Smooth muscle cell (in vitro differentiated cells): ENCODE measurements around the gene SSTR5. TPM values are rescaled to one million over a fixed set of nuclear protein-coding genes. Genes with fewer than 3 reads are reported as not detected.

Experiments used
- DNase-seq: peaks from one replicate; lab custom pipeline; 2025; ENCODE audit not compliant: unreplicated experiment; lab: John Stamatoyannopoulos, UW
- H2AFZ ChIP-seq: fragments of 200-600 bp; sonication (generic); 2 replicates; pipeline ENCODE4 v1.6.0; 2016; ENCODE audit warnings: antibody characterized with exemption, low read depth, mild to moderate bottlenecking
- H3F3A ChIP-seq: fragments of 200-600 bp; sonication (generic); 2 replicates; pipeline ENCODE4 v1.6.0; 2017; ENCODE audit warnings: antibody characterized with exemption, low read depth
- H3K27ac ChIP-seq: fragments of 200-600 bp; sonication (generic); 2 replicates; pipeline ENCODE4 v1.5.1; 2016; ENCODE audit warnings: low read depth, mild to moderate bottlenecking
- H3K27me3 ChIP-seq: fragments of 200-600 bp; sonication (generic); 2 replicates; pipeline ENCODE4 v1.6.1; 2016; ENCODE audit warnings: low read depth, mild to moderate bottlenecking
- H3K36me3 ChIP-seq: fragments of 200-600 bp; sonication (generic); 2 replicates; pipeline ENCODE4 v1.5.1; 2016; ENCODE audit warnings: low read depth
- H3K4me1 ChIP-seq: fragments of 200-600 bp; sonication (generic); 2 replicates; pipeline ENCODE4 v1.5.1; 2016; ENCODE audit warnings: low read depth
- H3K4me2 ChIP-seq: fragments of 200-600 bp; sonication (generic); 2 replicates; pipeline ENCODE4 v1.6.0; 2016; ENCODE audit warnings: mild to moderate bottlenecking
- H3K4me3 ChIP-seq: fragments of 200-600 bp; sonication (generic); 2 replicates; pipeline ENCODE4 v1.5.1; 2016; ENCODE audit warnings: mild to moderate bottlenecking
- H3K79me2 ChIP-seq: fragments of 200-600 bp; sonication (generic); 2 replicates; pipeline ENCODE4 v1.6.0; 2016; ENCODE audit warnings: low read depth, mild to moderate bottlenecking
- H3K9ac ChIP-seq: fragments of 200-600 bp; sonication (generic); 2 replicates; pipeline ENCODE4 v1.6.0; 2016; ENCODE audit warnings: low read depth
- H3K9me3 ChIP-seq: fragments of 200-600 bp; sonication (generic); replicated peaks from 2 replicates; pipeline ENCODE4 v1.5.1; 2016; ENCODE audit warnings: low read depth
- H4K20me1 ChIP-seq: fragments of 200-600 bp; sonication (generic); 2 replicates; pipeline ENCODE4 v1.6.0; 2016; ENCODE audit warnings: low read depth
- WGBS: methylation state at CpG from one replicate; pipeline ENCODE4 v1.1.7; 2016; ENCODE audit warnings: low lambda C conversion rate; 5-methylcytosine and 5-hydroxymethylcytosine counted together
- polyA plus RNA-seq: library from polyadenylated mRNA; unstranded; fragments of >200 nt; fragmentation: Nextera tagmentation; extraction: Ambion mirVana; gene quantifications from 2 replicates; pipeline ENCODE4 v1.2.1, GENCODE V29; 2016
- total RNA-seq: library from RNA; depleted of rRNA; stranded (reverse); fragments of >200 nt; gene quantifications from 2 replicates; pipeline ENCODE4 v1.2.3, GENCODE V29; 2014
- TF ChIP-seq, protein P1 (sequence below): fragments of 200-600 bp; sonication (generic); IDR thresholded peaks from 2 replicates; pipeline ENCODE4 v1.5.1; 2017; ENCODE audit warnings: borderline replicate concordance, mild to moderate bottlenecking, antibody characterized with exemption; ENCODE audit not compliant: insufficient read depth, poor library complexity, severe bottlenecking

The SSTR5 gene
- total and polyA plus RNA-seq, 2 experiments from 2014 or later, result not detected

DNA sequence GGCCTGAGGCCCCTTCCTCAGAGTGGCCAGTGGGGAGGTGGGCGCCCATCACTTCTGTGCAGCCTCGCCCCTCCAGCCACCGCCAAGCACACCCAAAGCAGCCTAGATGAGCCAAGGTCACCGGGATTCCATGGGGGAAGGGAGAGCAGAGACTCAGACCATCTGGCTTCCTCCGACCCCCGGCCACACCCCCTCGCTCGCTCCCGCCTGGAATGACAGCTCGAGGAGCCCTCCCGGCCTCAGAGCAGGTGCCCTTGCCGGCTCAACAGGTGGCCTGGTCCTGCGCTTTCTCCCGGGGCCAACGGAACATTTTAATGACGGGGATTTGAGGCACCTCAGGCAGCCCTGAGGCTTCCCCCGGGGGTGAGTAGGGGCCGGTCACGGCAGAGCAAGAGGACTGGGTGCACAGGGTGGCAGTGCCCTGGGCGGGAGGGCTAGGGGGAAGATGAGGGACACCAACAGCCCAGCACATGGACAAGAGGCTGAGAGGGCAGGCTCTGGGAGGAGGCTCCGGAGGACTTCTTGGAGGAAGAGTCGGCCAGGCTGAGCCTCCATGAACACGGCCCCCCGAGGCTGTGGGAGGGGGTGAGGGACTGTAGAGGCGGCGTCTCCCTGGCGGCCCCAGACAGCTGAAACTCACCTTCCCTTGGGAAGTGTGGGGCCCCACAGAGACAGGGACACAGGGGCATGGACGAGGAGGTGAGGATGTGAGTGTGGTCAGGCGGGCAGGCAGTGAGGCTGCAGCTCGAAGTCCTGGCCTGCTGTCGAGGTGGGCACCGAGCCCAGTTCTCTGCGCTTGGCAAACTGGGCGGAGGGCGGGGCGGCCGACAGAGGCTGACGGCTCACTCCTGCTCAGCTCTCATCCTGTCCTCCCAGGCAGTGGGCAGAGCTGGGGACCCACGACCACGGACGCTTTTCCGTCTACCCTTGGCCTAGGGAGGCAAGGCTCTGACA lies 36.0 kb downstream of the SSTR5 start:
- Histone ChIP-seq H3K9me3 (no peaks in the 10 kb centered on the region), H3K4me3 (no peak overlapping the region), H3K27me3 (peaks cover 6% of the 10 kb centered on the region), H3F3A (no peaks in the 10 kb centered on the region), H3K4me1 (no peaks in the 10 kb centered on the region), H3K27ac (no peak overlapping the region), H3K36me3 (no peaks in the 10 kb centered on the region), H2AFZ (no peak overlapping the region), H3K9ac (no peak overlapping the region), H3K79me2 (no peaks in the 10 kb centered on the region), H4K20me1 (no peaks in the 10 kb centered on the region), H3K4me2 (no peak overlapping the region)
- TF ChIP-seq, protein P1, sequence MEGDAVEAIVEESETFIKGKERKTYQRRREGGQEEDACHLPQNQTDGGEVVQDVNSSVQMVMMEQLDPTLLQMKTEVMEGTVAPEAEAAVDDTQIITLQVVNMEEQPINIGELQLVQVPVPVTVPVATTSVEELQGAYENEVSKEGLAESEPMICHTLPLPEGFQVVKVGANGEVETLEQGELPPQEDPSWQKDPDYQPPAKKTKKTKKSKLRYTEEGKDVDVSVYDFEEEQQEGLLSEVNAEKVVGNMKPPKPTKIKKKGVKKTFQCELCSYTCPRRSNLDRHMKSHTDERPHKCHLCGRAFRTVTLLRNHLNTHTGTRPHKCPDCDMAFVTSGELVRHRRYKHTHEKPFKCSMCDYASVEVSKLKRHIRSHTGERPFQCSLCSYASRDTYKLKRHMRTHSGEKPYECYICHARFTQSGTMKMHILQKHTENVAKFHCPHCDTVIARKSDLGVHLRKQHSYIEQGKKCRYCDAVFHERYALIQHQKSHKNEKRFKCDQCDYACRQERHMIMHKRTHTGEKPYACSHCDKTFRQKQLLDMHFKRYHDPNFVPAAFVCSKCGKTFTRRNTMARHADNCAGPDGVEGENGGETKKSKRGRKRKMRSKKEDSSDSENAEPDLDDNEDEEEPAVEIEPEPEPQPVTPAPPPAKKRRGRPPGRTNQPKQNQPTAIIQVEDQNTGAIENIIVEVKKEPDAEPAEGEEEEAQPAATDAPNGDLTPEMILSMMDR, result no peak
- DNase-seq, result no peak
- WGBS, result 77% methylated on average over 42 of the region's 42 CpGs

DNA sequence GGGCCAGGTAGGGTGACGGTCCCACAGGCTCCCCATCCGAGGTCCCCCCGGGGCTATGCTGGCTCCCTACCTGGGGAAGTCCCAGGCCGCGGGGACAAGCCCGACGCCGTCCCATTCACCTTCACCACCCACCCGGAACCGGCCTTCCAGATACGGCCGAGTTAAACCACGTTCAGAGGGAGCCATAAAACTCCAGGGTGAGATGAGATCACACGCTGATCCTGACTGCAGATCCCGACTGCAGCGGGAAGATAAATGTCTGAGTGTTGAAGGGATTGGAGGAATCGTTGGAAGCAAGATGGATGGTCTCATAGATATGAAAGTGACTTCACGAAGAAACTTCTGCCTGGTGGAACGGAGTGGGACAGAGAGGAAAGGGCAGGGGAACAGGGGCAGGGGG lies 37.1 kb downstream of the SSTR5 start:
- no peak overlapping the region for H3K4me2 ChIP-seq
- H4K20me1 ChIP-seq, result no peaks in the 10 kb centered on the region
- no peak overlapping the region for H3K4me3 ChIP-seq
- no peaks in the 10 kb centered on the region for H3F3A ChIP-seq
- no peaks in the 10 kb centered on the region for H3K36me3 ChIP-seq
- H2AFZ ChIP-seq, result no peak overlapping the region
- no peaks in the 10 kb centered on the region for H3K9me3 ChIP-seq
- peaks cover 6% of the 10 kb centered on the region for H3K27me3 ChIP-seq
- no peaks in the 10 kb centered on the region for H3K79me2 ChIP-seq
- DNase-seq, result no peak
- no peak overlapping the region for H3K27ac ChIP-seq
- H3K4me1 ChIP-seq, result no peaks in the 10 kb centered on the region
- H3K9ac ChIP-seq, result no peak overlapping the region
- TF ChIP-seq, protein P1, result no peak
- 74% methylated on average over 19 of the region's 19 CpGs for WGBS

DNA sequence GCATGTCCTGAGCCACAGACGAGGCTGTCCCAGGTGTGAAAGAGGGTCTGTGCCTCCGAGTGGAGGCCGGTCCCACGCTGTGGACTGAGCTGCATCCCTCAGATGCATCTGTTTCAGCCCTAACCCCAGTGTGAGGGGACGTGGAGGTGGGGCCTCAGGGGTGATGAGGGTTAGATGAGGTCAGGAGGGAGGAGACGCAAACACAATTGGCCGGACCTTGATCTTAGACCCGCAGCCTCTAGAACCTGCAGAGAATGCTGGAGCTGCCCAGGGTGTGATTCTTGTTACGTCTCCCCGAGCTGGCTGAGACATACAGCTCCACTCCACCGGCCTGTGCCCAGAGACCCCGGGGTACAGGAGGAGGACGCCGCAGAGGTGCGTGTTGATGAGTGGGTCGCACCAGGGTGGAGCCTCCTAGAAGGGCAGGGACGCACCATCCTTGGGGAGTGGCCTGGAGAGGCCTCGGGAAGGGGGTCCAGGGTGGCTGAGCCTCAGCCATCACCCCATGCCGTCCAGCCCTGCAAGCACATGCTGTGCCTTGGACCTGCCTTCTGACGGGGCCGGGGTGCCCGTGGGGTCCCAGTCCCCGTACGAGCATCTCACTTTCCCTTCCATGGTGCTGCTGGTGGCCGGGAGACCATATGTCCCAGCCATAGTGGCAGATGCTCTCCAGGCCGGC lies 40.1 kb downstream of the SSTR5 start:
- Histone ChIP-seq H3K4me1 (no peaks in the 10 kb centered on the region), H3K4me3 (no peak overlapping the region), H3K36me3 (no peaks in the 10 kb centered on the region), H3F3A (no peaks in the 10 kb centered on the region), H3K27ac (no peak overlapping the region), H3K9ac (no peak overlapping the region), H3K79me2 (no peaks in the 10 kb centered on the region), H3K9me3 (no peaks in the 10 kb centered on the region), H2AFZ (no peak overlapping the region), H4K20me1 (no peaks in the 10 kb centered on the region), H3K27me3 (peaks cover 6% of the 10 kb centered on the region), H3K4me2 (no peak overlapping the region)
- TF ChIP-seq, protein P1, result no peak
- no peak for DNase-seq
- WGBS, result 87% methylated on average over 22 of the region's 26 CpGs
